Endothelial cell of umbilical vein (primary cell): ENCODE measurements around the gene CCN6. TPM values are rescaled to one million over a fixed set of nuclear protein-coding genes. Genes with fewer than 3 reads are reported as not detected.

Experiments
- BruUV-seq: library from RNA; stranded (reverse); fragments of 400-500 nt; replicated peaks from 2 replicates; lab custom pipeline; 2021; lab: Mats Ljungman, UMichigan
- CTCF ChIA-PET: fragments of 300-600, 350-600 bp; sonication (Branson Sonifier 250); formaldehyde crosslinking; loops from one replicate; lab custom pipeline; 2021; ENCODE audit warnings: antibody characterized with exemption, inconsistent platforms; lab: Charles Lee
- POLR2A ChIA-PET: fragments of 300-600, 350-600 bp; sonication (Branson Sonifier 250); formaldehyde crosslinking; loops from one replicate; lab custom pipeline; 2021; ENCODE audit warnings: antibody characterized with exemption, inconsistent platforms; lab: Charles Lee
- DNase-seq: peaks from one replicate; pipeline ENCODE4 v3.0.0-alpha.2; 2011; ENCODE audit warnings: low read depth, low spot score
- FAIRE-seq: peaks from 2 replicates; lab custom pipeline; 2011; peaks lifted over from hg19 to GRCh38; lab: Jason Lieb, UNC
- H2AFZ ChIP-seq: 2 replicates; pipeline ENCODE4 v1.6.0; 2012; ENCODE audit warnings: low read depth, low read length, control low read depth, inconsistent platforms
- H3K27ac ChIP-seq: 2 replicates; pipeline ENCODE4 v1.5.1; 2011; ENCODE audit warnings: low read depth, mild to moderate bottlenecking, control low read depth, low read length, moderate library complexity; ENCODE audit not compliant: insufficient read depth
- H3K27me3 ChIP-seq, 2 experiments: 2 replicates each; pipeline versions ENCODE4 v1.6.0 to v1.6.1; 2011; ENCODE audit warnings: low read length in 2 of 2, mixed read lengths in 1 of 2; ENCODE audit not compliant: control insufficient read depth in 2 of 2, insufficient read depth in 2 of 2
- H3K36me3 ChIP-seq, 2 experiments: 2 replicates in 1 of 2; 3 replicates in 1 of 2; pipeline ENCODE4 v1.5.1; 2011; ENCODE audit warnings: low read length in 2 of 2, mild to moderate bottlenecking in 1 of 2, moderate library complexity in 1 of 2; ENCODE audit not compliant: control insufficient read depth in 2 of 2, insufficient read depth in 2 of 2; ENCODE audit errors: extremely low read depth in 1 of 2
- H3K4me1 ChIP-seq: 3 replicates; pipeline ENCODE4 v1.5.1; 2011; ENCODE audit warnings: mild to moderate bottlenecking, low read length; ENCODE audit not compliant: control insufficient read depth, insufficient read depth; ENCODE audit errors: extremely low read depth
- H3K4me2 ChIP-seq: 2 replicates; pipeline ENCODE4 v1.6.1; 2011; ENCODE audit warnings: low read length, control low read depth, mixed read lengths; ENCODE audit not compliant: insufficient read depth
- H3K4me3 ChIP-seq, 3 experiments: fragments of 200-600 bp in 1 of 3; sonication (generic), shearing (Covaris generic) in 1 of 3; replicated peaks in 1 of 3; 2 replicates each; pipeline ENCODE4 v1.5.1; 2011 to 2016; ENCODE audit warnings: control low read depth in 3 of 3, low read length in 3 of 3, mild to moderate bottlenecking in 2 of 3, inconsistent platforms in 1 of 3, low read depth in 1 of 3, moderate library complexity in 1 of 3; ENCODE audit not compliant: insufficient read depth in 1 of 3
- H3K79me2 ChIP-seq: 2 replicates; pipeline ENCODE4 v1.6.0; 2012; ENCODE audit warnings: low read length, inconsistent platforms; ENCODE audit not compliant: control insufficient read depth, insufficient read depth
- H3K9ac ChIP-seq: replicated peaks from 2 replicates; pipeline ENCODE3; 2011; ENCODE audit warnings: low read length, control low read depth; ENCODE audit not compliant: insufficient read depth; ENCODE audit errors: extremely low read depth
- H3K9me1 ChIP-seq: replicated peaks from 3 replicates; pipeline ENCODE4 v1.6.0; 2011; ENCODE audit warnings: mild to moderate bottlenecking, low read length; ENCODE audit not compliant: control insufficient read depth, insufficient read depth; ENCODE audit errors: extremely low read depth
- H3K9me3 ChIP-seq: replicated peaks from 2 replicates; pipeline ENCODE4 v1.5.1; 2012; ENCODE audit warnings: low read length, inconsistent platforms; ENCODE audit not compliant: control insufficient read depth, insufficient read depth
- H4K20me1 ChIP-seq: replicated peaks from 2 replicates; pipeline ENCODE3; 2011; ENCODE audit warnings: mild to moderate bottlenecking, low read length; ENCODE audit not compliant: control insufficient read depth, insufficient read depth; ENCODE audit errors: extremely low read depth
- EZH2 ChIP-seq: IDR thresholded peaks from 2 replicates; pipeline ENCODE4 v1.6.1; 2012; ENCODE audit warnings: borderline replicate concordance, low read depth, mild to moderate bottlenecking, moderate library complexity, low read length, inconsistent platforms; ENCODE audit not compliant: severe bottlenecking
- FOS ChIP-seq: IDR thresholded peaks from 2 replicates; pipeline ENCODE4 v1.6.1; 2011; ENCODE audit warnings: mild to moderate bottlenecking, low read length, moderate library complexity, borderline replicate concordance; ENCODE audit not compliant: insufficient read depth
- GATA2 ChIP-seq: IDR thresholded peaks from 2 replicates; pipeline ENCODE4 v1.7.0; 2011; ENCODE audit warnings: low read depth, mild to moderate bottlenecking, moderate library complexity, mixed read lengths, low read length; ENCODE audit not compliant: insufficient read length, insufficient read depth
- JUN ChIP-seq: IDR thresholded peaks from 2 replicates; pipeline ENCODE4 v1.6.1; 2011; ENCODE audit warnings: borderline replicate concordance, low read depth; ENCODE audit not compliant: insufficient read length, insufficient read depth
- MYC ChIP-seq: IDR thresholded peaks from one replicate; pipeline ENCODE4 v1.6.1; 2011; ENCODE audit warnings: mild to moderate bottlenecking, low read depth, low read length
- POLR2A ChIP-seq: IDR thresholded peaks from 2 replicates; pipeline ENCODE4 v1.6.1; 2012; ENCODE audit warnings: low read depth, mild to moderate bottlenecking, control low read depth, low read length
- POLR2AphosphoS5 ChIP-seq: IDR thresholded peaks from 2 replicates; pipeline ENCODE4 v1.6.1; 2012; ENCODE audit warnings: low read depth, mild to moderate bottlenecking, control low read depth, low read length, moderate library complexity; ENCODE audit not compliant: insufficient read depth
- dilution Hi-C: fragments of 300-500 bp; cut with MboI; formaldehyde crosslinking; loops from one replicate; pipeline ENCODE4 v1.15.0; 2019; ENCODE audit warnings: low sequenced_read_pairs; ENCODE audit not compliant: extremely low pct_ligation_motif_present
- intact Hi-C: fragments of 100-400 bp; cut with micrococcal nuclease; formaldehyde crosslinking; loops from one replicate; pipeline ENCODE4 v1.10.0; 2022
- polyA plus RNA-seq, 4 experiments: library from polyadenylated mRNA; depleted of rRNA in 3 of 4; stranded (reverse) in 3 of 4; unstranded in 1 of 4; fragments of >200 nt; gene quantifications; 2 replicates each; pipeline versions ENCODE4 v1.2.1 to v1.2.3, GENCODE V29; 2011 to 2012; ENCODE audit warnings: missing spikeins in 1 of 4
- total RNA-seq: library from RNA; stranded (reverse); gene quantifications from 2 replicates; pipeline ENCODE4 v1.2.3, GENCODE V29; 2021
- TF ChIP-seq, protein P1 (sequence below): IDR thresholded peaks from 2 replicates; pipeline ENCODE4 v1.6.1; 2011; ENCODE audit not compliant: insufficient read depth, insufficient read length
- TF ChIP-seq, protein P2 (sequence below), 2 donors: IDR thresholded peaks; 1 replicate in 1 of 2; 2 replicates in 1 of 2; pipeline ENCODE4 v1.5.1; 2011; ENCODE audit warnings: low read length in 2 of 2, mild to moderate bottlenecking in 2 of 2, moderate library complexity in 2 of 2, control low read depth in 1 of 2, inconsistent platforms in 1 of 2, low read depth in 1 of 2; ENCODE audit not compliant: insufficient read depth in 1 of 2; ENCODE audit errors: extremely low read depth in 1 of 2

CCN6 gene
- total and polyA plus RNA-seq, 2 donors (not counting 3 experiments of a cell fraction or from before 2014, with no cell fraction given): not detected

DNA sequence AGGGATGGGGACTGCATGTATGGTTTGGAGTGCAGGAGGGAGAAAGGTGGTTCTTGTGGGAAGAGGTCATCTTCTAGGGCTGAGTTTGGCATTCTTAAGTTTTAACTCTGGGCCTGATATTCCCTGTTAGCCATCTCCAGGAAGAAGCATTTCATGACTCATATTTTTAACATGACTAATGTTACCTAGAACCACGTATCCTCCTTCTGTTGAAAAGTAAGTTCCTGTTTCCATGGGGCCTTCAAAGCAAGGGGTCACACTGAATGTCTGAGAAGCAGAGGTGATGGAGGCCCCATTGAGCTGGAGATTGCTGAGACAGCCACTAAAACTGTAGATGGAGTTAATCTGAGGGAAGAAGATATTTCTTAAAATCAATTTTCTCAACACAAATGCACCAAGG lies 63.6 kb downstream of the CCN6 start:
- no TSS peak for BruUV-seq
- H3K9me1 ChIP-seq: no peaks in the 10 kb centered on the region
- DNase-seq (peak; percentile 38), FAIRE-seq (peak; percentile 8)
- no peak overlapping the region for H2AFZ ChIP-seq
- no peak overlapping the region for H3K9ac ChIP-seq
- no peaks in the 10 kb centered on the region for H3K27me3 ChIP-seq
- dilution Hi-C loops (no loop called here), intact Hi-C loops (no loop called here)
- TF ChIP-seq, protein P1, sequence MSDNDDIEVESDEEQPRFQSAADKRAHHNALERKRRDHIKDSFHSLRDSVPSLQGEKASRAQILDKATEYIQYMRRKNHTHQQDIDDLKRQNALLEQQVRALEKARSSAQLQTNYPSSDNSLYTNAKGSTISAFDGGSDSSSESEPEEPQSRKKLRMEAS: no peak
- peak; percentile 78 for TF ChIP-seq FOS
- no peak for TF ChIP-seq MYC
- TF ChIP-seq GATA2: no peak
- TF ChIP-seq JUN: no peak
- H3K36me3 ChIP-seq: peaks cover 57 to 69% of the 10 kb centered on the region in 2 experiments
- H3K4me3 ChIP-seq: no peak overlapping the region
- H4K20me1 ChIP-seq: no peaks in the 10 kb centered on the region
- POLR2A ChIA-PET: no interaction called here
- H3K79me2 ChIP-seq: no peaks in the 10 kb centered on the region
- CTCF ChIA-PET: interaction anchor here (0.6 kb wide), 1 partner anchor 17 kb away, joined by 3 read pairs; no protein-coding TSS in a partner anchor
- H3K4me2 ChIP-seq: no peak overlapping the region
- peak overlapping the region; percentile 40 for H3K27ac ChIP-seq
- no peaks in the 10 kb centered on the region for H3K9me3 ChIP-seq
- H3K4me1 ChIP-seq: peaks cover 12% of the 10 kb centered on the region

- H3K9me3 ChIP-seq: no peaks in the 10 kb centered on the region
- no peak overlapping the region for H3K4me2 ChIP-seq
- FAIRE-seq: no peak
- dilution Hi-C loops: no loop called here
- H4K20me1 ChIP-seq: no peaks in the 10 kb centered on the region
- H3K4me3 ChIP-seq: no peak overlapping the region
- BruUV-seq: no TSS peak
- no peak overlapping the region for H2AFZ ChIP-seq
- no peaks in the 10 kb centered on the region for H3K9me1 ChIP-seq
- TF ChIP-seq MYC (no peak), JUN (no peak), FOS (no peak), POLR2A (no peak), POLR2AphosphoS5 (no peak), EZH2 (no peak), GATA2 (no peak)
- TF ChIP-seq, protein P1: no peak
- TF ChIP-seq, protein P2, sequence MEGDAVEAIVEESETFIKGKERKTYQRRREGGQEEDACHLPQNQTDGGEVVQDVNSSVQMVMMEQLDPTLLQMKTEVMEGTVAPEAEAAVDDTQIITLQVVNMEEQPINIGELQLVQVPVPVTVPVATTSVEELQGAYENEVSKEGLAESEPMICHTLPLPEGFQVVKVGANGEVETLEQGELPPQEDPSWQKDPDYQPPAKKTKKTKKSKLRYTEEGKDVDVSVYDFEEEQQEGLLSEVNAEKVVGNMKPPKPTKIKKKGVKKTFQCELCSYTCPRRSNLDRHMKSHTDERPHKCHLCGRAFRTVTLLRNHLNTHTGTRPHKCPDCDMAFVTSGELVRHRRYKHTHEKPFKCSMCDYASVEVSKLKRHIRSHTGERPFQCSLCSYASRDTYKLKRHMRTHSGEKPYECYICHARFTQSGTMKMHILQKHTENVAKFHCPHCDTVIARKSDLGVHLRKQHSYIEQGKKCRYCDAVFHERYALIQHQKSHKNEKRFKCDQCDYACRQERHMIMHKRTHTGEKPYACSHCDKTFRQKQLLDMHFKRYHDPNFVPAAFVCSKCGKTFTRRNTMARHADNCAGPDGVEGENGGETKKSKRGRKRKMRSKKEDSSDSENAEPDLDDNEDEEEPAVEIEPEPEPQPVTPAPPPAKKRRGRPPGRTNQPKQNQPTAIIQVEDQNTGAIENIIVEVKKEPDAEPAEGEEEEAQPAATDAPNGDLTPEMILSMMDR (IDR thresholded peaks at IDR 0.05; ENCODE audit: extremely low read depth in 1 of 2, insufficient read depth in 1 of 2, low read depth in 1 of 2, low read length in 2 of 2): no peak
- no peak for DNase-seq
- no peaks in the 10 kb centered on the region for H3K27me3 ChIP-seq
- H3K79me2 ChIP-seq: no peaks in the 10 kb centered on the region
- ChIA-PET CTCF (interaction anchor here (0.6 kb wide), 1 partner anchor 17 kb away, joined by 3 read pairs; no protein-coding TSS in a partner anchor), POLR2A (no interaction called here)
- peaks cover 58 to 73% of the 10 kb centered on the region in 2 experiments for H3K36me3 ChIP-seq
- peaks cover 12% of the 10 kb centered on the region for H3K4me1 ChIP-seq
- H3K27ac ChIP-seq: no peak overlapping the region
- intact Hi-C loops: no loop called here
- no peak overlapping the region for H3K9ac ChIP-seq
Measured at GRCh38 chr6:112118034-112118433, 64.1 kb downstream of the CCN6 start.
